NAMALWA (cell line): Measurements from ENCODE around the gene JMJD4.

Experiments used
- DNase-seq: peaks from one replicate; pipeline ENCODE4 v3.0.0-alpha.2; 2015; ENCODE audit warnings: low spot score

Gene JMJD4

DNA sequence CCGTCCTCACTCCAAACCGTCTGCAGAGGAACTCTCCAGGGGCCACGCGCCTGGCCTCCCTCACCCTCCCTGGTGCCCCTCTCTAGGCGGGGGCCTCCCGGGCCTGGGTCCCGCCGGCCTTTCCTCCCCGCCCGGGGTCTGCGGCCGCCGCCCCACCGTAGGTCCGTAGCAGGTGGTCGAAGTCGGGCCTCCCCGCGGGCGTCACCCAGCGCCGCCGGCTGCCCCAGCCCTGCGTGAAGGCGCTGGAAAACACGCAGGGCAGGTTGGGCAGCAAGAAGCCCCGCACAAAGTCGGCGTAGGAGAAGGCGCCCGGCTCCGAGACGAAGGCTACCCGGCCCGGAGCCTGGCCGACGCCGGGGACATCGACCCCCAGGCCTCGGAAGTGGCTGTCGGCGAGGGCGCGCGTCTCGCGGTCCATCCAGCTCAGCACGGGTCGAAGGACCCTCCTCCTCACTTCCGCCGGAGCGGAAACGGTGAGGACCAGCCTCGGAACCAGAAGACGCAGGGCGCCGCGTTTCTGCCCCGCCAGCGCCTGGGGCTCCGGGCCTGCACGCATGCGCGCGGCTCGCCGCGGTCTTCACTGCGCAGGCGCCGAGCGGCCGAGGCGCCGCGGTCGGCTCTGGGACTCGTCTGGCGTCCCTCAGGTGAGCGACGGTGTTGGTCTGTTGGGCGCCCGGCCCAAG is at the start of gene JMJD4, which contains the start of gene SNAP47:
TSS of gene JMJD4 (minus strand) at position 447 of the 683 bp plus-strand sequence. CDS start at position 418, 29 bp downstream.
TSS of gene SNAP47 (plus strand) at position 580 of the 683 bp plus-strand sequence. CDS start 12,302 bp downstream, outside the sequence.
- DNase-seq: peak; percentile 94

GRCh38 chr1:227782226-227782625 is 47.1 kb upstream of the JMJD4 start:
- no peak for DNase-seq

- no peak for DNase-seq
These were observed 46.3 kb upstream of the JMJD4 start for GRCh38 chr1:227781314-227781930.

- no peak for DNase-seq
These were observed 45.3 kb upstream of the JMJD4 start for GRCh38 chr1:227780101-227781044.

- DNase-seq: no peak
These were observed 44.6 kb upstream of the JMJD4 start for GRCh38 chr1:227779685-227780084.

GRCh38 chr1:227779021-227779441 is 43.9 kb upstream of the JMJD4 start:
- no peak for DNase-seq

DNA sequence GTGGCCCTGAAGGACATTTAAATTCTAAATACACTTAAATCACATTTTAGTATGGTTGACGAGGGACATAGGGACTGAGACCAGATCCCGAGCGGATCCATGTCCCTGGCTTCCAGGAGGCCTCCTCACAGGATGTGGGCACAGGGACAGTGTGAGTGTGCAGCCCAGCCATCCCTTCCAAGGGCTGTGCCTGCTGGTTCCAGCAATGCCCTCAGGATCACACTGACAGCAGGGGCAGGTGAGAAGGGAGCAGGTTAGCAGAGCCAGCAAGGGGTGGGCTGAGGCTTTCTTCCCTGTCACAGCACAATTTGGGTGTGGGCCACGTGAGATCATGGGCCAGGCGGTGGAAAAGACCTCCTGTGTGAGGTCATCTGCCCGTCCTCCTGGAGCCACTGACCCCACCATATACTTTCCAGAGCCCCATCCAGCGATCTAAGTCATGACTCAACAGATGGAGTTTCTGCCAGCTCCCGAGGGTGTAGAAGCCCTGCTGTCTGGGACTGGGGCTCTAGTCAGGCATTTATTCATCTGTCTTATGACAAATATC is 43.4 kb upstream of the JMJD4 start:
- DNase-seq: no peak

DNA sequence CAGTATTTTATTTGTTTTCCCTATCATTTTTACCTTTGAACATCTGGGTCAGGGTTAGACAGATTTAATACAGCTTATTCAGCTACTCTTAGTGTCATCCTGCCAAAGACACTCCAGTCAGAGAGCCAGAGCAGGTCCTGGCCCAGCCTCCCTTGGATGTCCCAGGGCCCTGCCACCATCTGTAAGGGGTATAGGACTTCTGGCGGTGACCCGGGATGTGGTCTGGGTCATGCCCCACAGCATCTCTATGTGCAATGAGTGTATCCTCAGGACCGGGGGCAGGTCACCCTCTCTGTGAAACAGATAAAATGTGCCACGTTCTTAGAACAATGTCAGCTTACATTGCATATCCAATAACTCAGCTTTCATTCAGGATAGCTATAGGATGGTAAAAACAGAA is 42.5 kb upstream of the JMJD4 start:
- no peak for DNase-seq

- no peak for DNase-seq
These were observed 42.1 kb upstream of the JMJD4 start for GRCh38 chr1:227777156-227777555.

DNA sequence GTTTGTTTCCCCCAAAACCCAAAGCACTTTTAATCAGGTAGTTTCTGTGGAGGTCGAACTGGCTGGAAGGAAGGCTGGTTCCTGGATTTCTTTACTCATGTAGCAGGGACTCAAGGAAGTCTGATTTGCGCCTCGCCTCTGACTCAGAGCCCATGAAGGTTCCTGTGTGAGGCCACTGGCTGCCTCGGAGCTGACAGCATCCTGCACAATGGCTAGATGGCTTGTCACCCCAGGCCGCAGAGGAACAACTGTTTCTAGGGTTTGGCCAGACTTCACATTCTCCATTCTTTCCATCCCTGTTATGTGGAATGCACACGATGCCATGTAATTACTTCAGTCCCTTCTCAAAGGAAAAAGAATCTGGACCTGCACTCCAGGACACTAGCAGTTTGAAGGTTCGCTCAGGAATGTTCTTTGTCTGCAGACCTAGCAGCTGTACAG is 41.2 kb upstream of the JMJD4 start:
- DNase-seq: no peak

- DNase-seq: no peak
These were observed 40.7 kb upstream of the JMJD4 start for GRCh38 chr1:227775841-227776240.

DNA sequence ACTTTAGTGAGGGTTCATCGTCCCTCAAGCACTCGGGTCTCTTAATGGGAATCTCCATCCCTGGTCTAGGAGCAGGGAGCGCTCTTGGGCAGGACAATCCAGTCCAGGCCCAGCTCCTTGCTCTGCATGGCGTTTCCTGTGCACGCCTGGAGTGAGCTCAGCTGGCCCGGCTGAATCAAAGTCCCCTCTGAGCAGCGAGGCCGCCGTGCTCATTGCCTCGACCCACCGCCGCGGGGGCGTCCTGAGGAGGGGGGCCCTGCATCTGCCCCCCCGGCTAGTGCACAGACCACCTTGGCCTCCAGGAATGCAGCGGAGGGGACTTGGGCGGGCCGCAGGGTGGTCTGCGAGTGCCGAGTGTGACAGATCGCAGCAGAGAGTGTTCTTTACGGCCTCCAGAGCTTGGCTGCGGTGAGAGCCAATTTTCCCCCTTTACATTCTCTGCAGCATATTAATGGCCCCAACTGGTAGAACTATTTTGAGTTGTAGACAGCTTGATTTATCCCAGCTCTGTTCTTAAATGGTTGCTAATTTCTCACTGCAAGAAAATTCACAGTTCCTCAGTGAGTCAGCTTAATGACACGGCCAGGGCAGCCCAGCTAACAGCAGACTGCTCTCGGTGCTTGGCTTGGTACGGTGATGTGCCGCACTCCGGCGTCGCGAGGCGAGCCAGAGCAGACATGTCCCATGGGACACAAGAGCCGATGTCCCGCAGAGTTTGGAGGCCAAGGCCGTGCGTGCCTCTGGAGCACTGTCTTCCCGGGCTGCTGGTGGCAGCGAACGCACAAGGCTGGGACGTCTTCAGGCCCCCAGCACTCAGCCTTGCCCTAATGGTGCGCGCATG is 39.9 kb upstream of the JMJD4 start:
- DNase-seq: no peak

DNA sequence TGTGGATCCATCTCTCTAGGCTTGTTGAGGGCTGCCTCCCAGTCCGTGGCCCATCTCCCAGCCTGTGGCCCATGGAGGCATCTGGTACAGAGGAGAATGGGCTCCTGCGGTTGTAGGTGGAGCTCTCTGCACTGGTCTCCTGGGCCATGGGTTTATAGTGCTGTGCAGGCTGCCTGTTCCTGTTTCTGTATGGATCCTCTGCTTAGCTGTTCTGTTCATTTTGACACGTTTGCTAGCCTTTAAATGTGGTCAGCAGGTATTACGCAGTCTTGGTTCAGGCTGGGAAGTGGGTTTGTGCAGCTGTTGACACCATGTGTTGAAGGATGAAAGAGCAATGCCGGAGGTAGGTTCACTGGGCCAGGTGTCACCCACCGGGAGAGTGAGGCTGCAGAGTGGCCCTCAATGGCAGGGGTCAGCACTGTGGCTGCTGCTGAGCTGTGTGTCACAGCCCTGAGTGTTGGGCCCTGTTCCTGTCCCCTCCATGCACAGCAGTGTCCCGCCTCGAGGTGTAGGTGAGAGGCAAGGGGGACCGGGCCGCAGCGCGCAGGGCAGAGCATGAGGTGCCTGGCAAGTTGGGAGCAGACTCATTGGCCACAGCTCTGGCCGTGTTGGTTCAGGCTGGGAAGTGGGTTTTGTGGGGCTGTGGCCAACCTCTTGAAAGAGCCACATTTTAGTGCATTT is 39.1 kb upstream of the JMJD4 start:
- no peak for DNase-seq

DNA sequence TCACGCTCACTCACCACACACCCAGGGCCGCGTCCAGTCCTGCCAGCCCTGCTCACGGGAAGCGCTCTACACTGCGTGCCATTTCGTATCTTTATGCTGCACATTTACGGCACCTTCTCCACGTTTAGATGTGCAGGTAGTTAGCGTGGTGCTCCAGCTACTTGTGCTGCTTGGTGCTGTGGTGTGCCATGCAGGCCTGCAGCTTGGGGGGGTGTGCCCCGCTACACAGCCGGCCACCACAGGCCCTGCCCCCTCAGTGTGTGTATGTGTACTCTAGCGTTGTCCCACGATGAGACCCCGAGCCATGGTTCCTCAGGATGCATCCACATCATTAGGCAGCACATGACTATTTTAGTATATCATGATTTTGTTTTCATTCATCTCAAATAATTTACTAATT is 38.5 kb upstream of the JMJD4 start:
- no peak for DNase-seq

DNA sequence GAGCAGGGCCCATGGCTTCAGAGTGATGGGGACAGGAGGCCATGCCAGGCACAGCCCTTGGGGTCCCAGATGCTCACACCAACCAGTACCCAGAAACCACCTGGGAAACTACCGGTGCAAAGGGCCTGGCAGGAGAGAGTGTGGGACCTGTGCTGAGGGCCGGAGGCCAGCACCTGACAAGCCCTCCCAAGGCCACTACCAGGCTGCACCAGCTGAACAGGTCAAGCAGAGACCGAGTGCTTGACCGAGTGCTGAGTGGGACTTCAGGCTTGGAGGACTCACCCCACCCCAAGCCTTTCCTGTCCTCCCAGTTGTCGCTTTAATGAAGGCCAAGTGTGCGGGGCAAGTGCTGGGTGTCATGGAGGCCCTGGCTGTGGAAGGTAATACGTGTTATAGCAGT is 36.7 kb upstream of the JMJD4 start:
- no peak for DNase-seq

GRCh38 chr1:227771326-227771725 is 36.2 kb upstream of the JMJD4 start:
- DNase-seq: no peak

DNA sequence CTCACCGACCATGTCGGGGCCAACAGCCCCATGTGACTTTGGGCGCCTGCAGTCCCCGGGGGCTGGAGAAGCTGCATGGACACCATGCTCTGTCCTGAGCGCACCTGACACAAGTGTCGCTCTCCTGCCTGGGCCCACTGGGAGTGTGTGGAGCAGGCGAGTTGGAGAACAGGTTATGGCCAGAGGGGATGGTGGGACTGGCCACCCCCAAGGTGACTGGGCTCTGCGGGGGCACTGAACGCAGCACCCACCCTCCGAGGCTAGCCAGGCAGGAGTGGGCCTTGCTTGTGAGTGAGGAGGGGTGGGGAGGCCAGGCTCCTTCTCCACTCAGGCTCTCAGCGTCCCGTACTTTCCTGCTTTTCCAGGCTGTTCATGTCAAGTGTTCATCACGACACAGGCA is 35.7 kb upstream of the JMJD4 start:
- DNase-seq: no peak

DNA sequence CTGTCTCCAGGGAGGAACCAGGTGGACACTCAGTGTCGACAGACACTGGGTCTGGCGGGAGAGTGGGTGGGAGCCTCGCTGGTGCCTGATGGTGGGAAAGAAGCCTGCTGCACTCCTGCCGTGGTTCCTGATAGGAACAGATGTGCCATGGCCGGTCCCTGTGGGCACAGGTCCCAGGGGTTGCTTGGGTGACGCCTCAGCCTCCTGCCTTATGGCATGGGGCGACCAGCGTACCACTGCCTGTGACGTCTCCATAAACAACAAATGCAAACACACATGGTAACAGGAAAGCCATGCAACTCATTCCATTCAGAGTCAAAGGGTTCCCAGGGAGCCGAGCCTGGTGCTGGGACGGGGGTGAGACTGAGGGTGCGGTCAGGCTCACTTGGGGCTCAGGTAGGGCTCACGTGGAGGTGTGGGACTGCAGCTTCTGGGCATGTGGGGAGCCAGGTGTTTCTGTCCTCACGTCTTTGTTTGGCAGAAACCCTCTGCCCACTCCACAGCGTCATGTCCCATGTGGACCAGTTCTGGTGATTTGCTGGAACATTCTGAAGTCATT is 34.9 kb upstream of the JMJD4 start:
- no peak for DNase-seq

GRCh38 chr1:227769047-227769935 is 34.2 kb upstream of the JMJD4 start:
- no peak for DNase-seq
